GM21423 (cell line): ENCODE results near the gene AGO1.
A peak's percentile ranks its signal among the peaks of the same experiment; 100 is the strongest.
"Not testable (repeated sequence)": the region's sequence is repeated elsewhere in the genome, so short reads cannot be mapped to it uniquely, and the experiment has no call there.

Experiments
- ATAC-seq: cut with Tn5 transposase; IDR thresholded peaks from one replicate; pipeline ENCODE4 v1.9.1; 2021; ENCODE audit warnings: mild to moderate bottlenecking, moderate library complexity; ENCODE audit not compliant: unreplicated experiment

The AGO1 gene

GRCh38 chr1:35914717-35915116 lies 31.7 kb downstream of the AGO1 start:
- no peak for ATAC-seq

- no peak for ATAC-seq
Measured at GRCh38 chr1:35915693-35916092, 32.7 kb downstream of the AGO1 start.

GRCh38 chr1:35923791-35924221 lies 40.8 kb downstream of the AGO1 start:
- ATAC-seq = no peak

- no peak for ATAC-seq
Measured at GRCh38 chr1:35924838-35925237, 41.8 kb downstream of the AGO1 start.

GRCh38 chr1:35925741-35926140 lies 42.7 kb downstream of the AGO1 start:
- no peak for ATAC-seq

GRCh38 chr1:35927472-35927871 lies 44.5 kb downstream of the AGO1 start:
- ATAC-seq = no peak

GRCh38 chr1:35929730-35930592 lies 47.0 kb downstream of the AGO1 start:
- no peak for ATAC-seq

- peak; percentile 81 for ATAC-seq
Measured at GRCh38 chr1:35930593-35931445, 47.8 kb downstream of the AGO1 start, which contains the start of gene AGO3. TSS of gene AGO3 (plus strand) at chr1:35931105. CDS start at chr1:35931427, 322 bp downstream.

- peak; percentile 24 for ATAC-seq
Measured at GRCh38 chr1:35931446-35932157, 48.6 kb downstream of the AGO1 start.

GRCh38 chr1:35932158-35932636 lies 49.2 kb downstream of the AGO1 start:
- no peak for ATAC-seq

GRCh38 chr1:35932941-35933340 lies 49.9 kb downstream of the AGO1 start:
- ATAC-seq = no peak

GRCh38 chr1:35935442-35936388 lies 52.7 kb downstream of the AGO1 start:
- no peak for ATAC-seq

- ATAC-seq = no peak
Measured at GRCh38 chr1:35936838-35937237, 53.8 kb downstream of the AGO1 start.

- no peak for ATAC-seq
Measured at GRCh38 chr1:35939484-35939883, 56.5 kb downstream of the AGO1 start.

GRCh38 chr1:35945327-35945726 lies 62.3 kb downstream of the AGO1 start:
- ATAC-seq = no peak

- ATAC-seq = no peak
Measured at GRCh38 chr1:35947547-35947946, 64.5 kb downstream of the AGO1 start.

- ATAC-seq = no peak
Measured at GRCh38 chr1:35958558-35958957, 75.5 kb downstream of the AGO1 start.

- ATAC-seq = no peak
Measured at GRCh38 chr1:35959304-35959703, 76.3 kb downstream of the AGO1 start.

GRCh38 chr1:35962952-35963351 lies 79.9 kb downstream of the AGO1 start:
- ATAC-seq = no peak

GRCh38 chr1:35964277-35964676 lies 81.3 kb downstream of the AGO1 start:
- not testable (repeated sequence) for ATAC-seq
